CD4-positive, alpha-beta T cell (primary cell): ENCODE measurements around the gene DHFR. TPM values are rescaled to one million over a fixed set of nuclear protein-coding genes. Genes with fewer than 3 reads are reported as not detected.

ENCODE experiments used
- ATAC-seq: fragments of 200-7000 bp; cut with Tn5 transposase; one replicate; pipeline ENCODE4 v1.10.0; 2022; ENCODE audit warnings: mild to moderate bottlenecking; ENCODE audit not compliant: poor library complexity
- CTCF ChIA-PET: fragments of 350-600 bp; sonication (Branson Sonifier 250); formaldehyde crosslinking; loops from one replicate; lab custom pipeline; 2021; ENCODE audit warnings: antibody characterized with exemption, inconsistent platforms; lab: Charles Lee
- POLR2A ChIA-PET: fragments of 350-600 bp; sonication (Branson Sonifier 250); formaldehyde crosslinking; loops from one replicate; lab custom pipeline; 2021; ENCODE audit warnings: antibody characterized with exemption, inconsistent platforms; lab: Charles Lee
- DNase-seq, 14 experiments: peaks; one replicate each; pipeline ENCODE4 v3.0.0-alpha.2; 2013 to 2020; ENCODE audit warnings: mixed read lengths in 2 of 14
- H3K27ac ChIP-seq, 2 donors: one replicate each; pipeline versions ENCODE4 v1.5.1 to v1.7.0; 2013; ENCODE audit warnings: low read length in 2 of 2, low read depth in 1 of 2, mild to moderate bottlenecking in 1 of 2
- H3K27me3 ChIP-seq, 2 experiments: 1 replicate in 1 of 2; 2 replicates in 1 of 2; pipeline versions ENCODE4 v1.6.1 to v1.7.0; 2013; ENCODE audit warnings: low read length in 2 of 2, control low read depth in 1 of 2, mild to moderate bottlenecking in 1 of 2, moderate library complexity in 1 of 2; ENCODE audit not compliant: insufficient read depth in 2 of 2, control insufficient read depth in 1 of 2
- H3K36me3 ChIP-seq: one replicate; pipeline ENCODE4 v1.6.1; 2013; ENCODE audit warnings: low read length, control low read depth; ENCODE audit not compliant: insufficient read depth
- H3K4me1 ChIP-seq: one replicate; pipeline ENCODE4 v1.6.1; 2013; ENCODE audit warnings: low read length, control low read depth; ENCODE audit not compliant: insufficient read depth
- H3K4me3 ChIP-seq: one replicate; pipeline ENCODE4 v1.5.1; 2013; ENCODE audit warnings: mild to moderate bottlenecking, low read length, moderate library complexity
- H3K9me3 ChIP-seq, 2 experiments: 1 replicate in 1 of 2; 2 replicates in 1 of 2; pipeline versions ENCODE4 v1.6.1 to v1.7.0; 2013; ENCODE audit warnings: low read length in 2 of 2, mild to moderate bottlenecking in 2 of 2, control low read depth in 1 of 2, moderate library complexity in 1 of 2; ENCODE audit not compliant: control insufficient read depth in 1 of 2, insufficient read depth in 1 of 2
- H3K27ac Mint-ChIP-seq: one replicate; pipeline ENCODE4 v1.8.0; 2020; ENCODE audit warnings: mixed read lengths
- H3K27me3 Mint-ChIP-seq: one replicate; pipeline ENCODE4 v1.8.0; 2021; ENCODE audit warnings: mixed read lengths
- H3K36me3 Mint-ChIP-seq: one replicate; pipeline ENCODE4 v1.8.0; 2021; ENCODE audit warnings: low read depth, mixed read lengths
- H3K4me1 Mint-ChIP-seq: one replicate; pipeline ENCODE4 v1.8.0; 2021; ENCODE audit warnings: low read depth, mixed read lengths
- H3K4me3 Mint-ChIP-seq: one replicate; pipeline ENCODE4 v1.8.0; 2020; ENCODE audit warnings: mild to moderate bottlenecking, mixed read lengths
- H3K9me3 Mint-ChIP-seq: one replicate; pipeline ENCODE4 v1.8.0; 2020; ENCODE audit warnings: mixed read lengths
- CTCF ChIP-seq: fragments of 200-600 bp; IDR thresholded peaks from one replicate; pipeline ENCODE4 v1.8.0; 2022; ENCODE audit warnings: antibody characterized with exemption, mild to moderate bottlenecking
- intact Hi-C, 2 experiments: fragments of 100-400 bp; cut with DNase I in 1 of 2; cut with micrococcal nuclease in 1 of 2; formaldehyde crosslinking; loops; one replicate each; pipeline versions ENCODE4 v1.15.1 to v1.9.0; 2023 to 2025; cut with DNase I, micrococcal nuclease
- total RNA-seq, 174 experiments: library from RNA in 2 of 174; stranded (reverse) in 2 of 174; gene quantifications; one replicate each; pipeline ENCODE4 v1.2.3 and lab custom pipeline; 2021 to 2026

Gene DHFR
- total RNA-seq, 2 experiments from 2014 or later, result 3.6 to 4.0 TPM

- ChIA-PET POLR2A (no interaction called here), CTCF (no interaction called here)
- Histone ChIP-seq H3K4me1 (no peaks in the 10 kb centered on the region), H3K36me3 (peaks cover 11% of the 10 kb centered on the region), H3K4me3 (no peak overlapping the region), H3K27me3 (no peaks in the 10 kb centered on the region), H3K9me3 (no peaks in the 10 kb centered on the region), H3K27ac (no peak overlapping the region)
- H3K36me3 Mint-ChIP-seq, result peaks cover 53% of the 10 kb centered on the region
- no peak overlapping the region for H3K4me3 Mint-ChIP-seq
- TF ChIP-seq CTCF, result no peak
- no peak overlapping the region for H3K27ac Mint-ChIP-seq
- peaks cover 5% of the 10 kb centered on the region for H3K4me1 Mint-ChIP-seq
- intact Hi-C loops, result no loop called here
- H3K9me3 Mint-ChIP-seq, result no peaks in the 10 kb centered on the region
- ATAC-seq (no peak), DNase-seq (no peak)
- H3K27me3 Mint-ChIP-seq, result no peaks in the 10 kb centered on the region
Observed at GRCh38 chr5:80697100-80697499, 42.3 kb upstream of the DHFR start.

GRCh38 chr5:80696450-80696849, 41.7 kb upstream of the DHFR start:
- Mint-ChIP-seq H3K36me3 (peaks cover 47% of the 10 kb centered on the region), H3K9me3 (no peaks in the 10 kb centered on the region), H3K4me1 (peaks cover 2% of the 10 kb centered on the region), H3K27ac (no peak overlapping the region), H3K4me3 (no peak overlapping the region), H3K27me3 (no peaks in the 10 kb centered on the region)
- Histone ChIP-seq H3K27me3 (no peaks in the 10 kb centered on the region), H3K36me3 (peaks cover 8% of the 10 kb centered on the region), H3K4me1 (no peaks in the 10 kb centered on the region), H3K9me3 (no peaks in the 10 kb centered on the region), H3K27ac (no peak overlapping the region), H3K4me3 (no peak overlapping the region)
- DNase-seq, result no peak
- TF ChIP-seq CTCF, result no peak
- POLR2A ChIA-PET, result no interaction called here
- CTCF ChIA-PET, result no interaction called here
- intact Hi-C loops, result no loop called here
- ATAC-seq, result no peak

- CTCF ChIA-PET, result no interaction called here
- no peak for TF ChIP-seq CTCF
- H3K27ac Mint-ChIP-seq, result no peak overlapping the region
- intact Hi-C loops, result no loop called here
- DNase-seq (no peak), ATAC-seq (no peak)
- Histone ChIP-seq H3K4me1 (no peaks in the 10 kb centered on the region), H3K4me3 (no peak overlapping the region), H3K27ac (no peak overlapping the region), H3K36me3 (peaks cover 5% of the 10 kb centered on the region), H3K27me3 (no peaks in the 10 kb centered on the region), H3K9me3 (no peaks in the 10 kb centered on the region)
- H3K4me1 Mint-ChIP-seq, result no peaks in the 10 kb centered on the region
- POLR2A ChIA-PET, result interaction anchor here (0.6 kb wide), 1 partner anchor 61 kb away, joined by 4 read pairs; no protein-coding TSS in a partner anchor
- peaks cover 41% of the 10 kb centered on the region for H3K36me3 Mint-ChIP-seq
- H3K9me3 Mint-ChIP-seq, result no peaks in the 10 kb centered on the region
- no peak overlapping the region for H3K4me3 Mint-ChIP-seq
- no peaks in the 10 kb centered on the region for H3K27me3 Mint-ChIP-seq
Observed at GRCh38 chr5:80695666-80696065, 40.9 kb upstream of the DHFR start.
